WTC11 (cell line): ENCODE results near the gene ARHGAP28. TPM values are rescaled to one million over a fixed set of nuclear protein-coding genes. Genes with fewer than 3 reads are reported as not detected.
A peak's percentile ranks its signal among the peaks of the same experiment; 100 is the strongest.

ENCODE experiments used
- ATAC-seq: fragments of 200-7000 bp; cut with Tn5 transposase; 2 replicates; pipeline ENCODE4 v1.10.0; 2021; ENCODE audit warnings: mild to moderate bottlenecking, moderate library complexity
- CTCF ChIA-PET: fragments of 300-600 bp; sonication (Branson Sonifier 250); formaldehyde crosslinking; loops from one replicate; lab custom pipeline; 2021; ENCODE audit warnings: antibody characterized with exemption; lab: Charles Lee
- POLR2A ChIA-PET: fragments of 350-600 bp; sonication (Branson Sonifier 250); formaldehyde crosslinking; loops from one replicate; lab custom pipeline; 2021; ENCODE audit warnings: antibody characterized with exemption; lab: Charles Lee
- DNase-seq: peaks from one replicate; pipeline ENCODE4 v3.0.0; 2021; ENCODE audit warnings: low spot score
- H3K27ac Mint-ChIP-seq: 2 replicates; pipeline ENCODE4 v1.8.0; 2021; ENCODE audit warnings: mixed read lengths
- H3K27me3 Mint-ChIP-seq: 2 replicates; pipeline ENCODE4 v1.8.0; 2021; ENCODE audit warnings: low read depth, mild to moderate bottlenecking, moderate library complexity, mixed read lengths
- H3K36me3 Mint-ChIP-seq: 2 replicates; pipeline ENCODE4 v1.8.0; 2021; ENCODE audit warnings: mixed read lengths
- H3K4me1 Mint-ChIP-seq: 2 replicates; pipeline ENCODE4 v1.8.0; 2022; ENCODE audit warnings: mixed read lengths
- H3K4me3 Mint-ChIP-seq: 2 replicates; pipeline ENCODE4 v1.8.0; 2021; ENCODE audit warnings: mild to moderate bottlenecking, moderate library complexity, mixed read lengths
- H3K9me3 Mint-ChIP-seq: 2 replicates; pipeline ENCODE4 v1.8.0; 2021; ENCODE audit warnings: mixed read lengths
- ATF1 ChIP-seq: sonication (generic); formaldehyde crosslinking; IDR thresholded peaks from 2 replicates; pipeline ENCODE4 v1.8.1; 2023; ENCODE audit warnings: mild to moderate bottlenecking, moderate library complexity, missing genetic modification reagents
- IRF2 ChIP-seq: sonication (generic); formaldehyde crosslinking; IDR thresholded peaks from 2 replicates; pipeline ENCODE4 v1.8.0; 2022; ENCODE audit warnings: low read depth, missing genetic modification reagents, borderline replicate concordance
- JAZF1 ChIP-seq: fragments of 250-450 bp; sonication (Bioruptor Pico); IDR thresholded peaks from 2 replicates; pipeline ENCODE4 v1.9.0; 2021; ENCODE audit warnings: moderate library complexity, mild to moderate bottlenecking, inconsistent platforms
- KAT7 ChIP-seq: sonication (generic); formaldehyde crosslinking; IDR thresholded peaks from 2 replicates; pipeline ENCODE4 v1.8.1; 2023; ENCODE audit warnings: missing genetic modification reagents, mild to moderate bottlenecking, borderline replicate concordance
- MXD4 ChIP-seq: fragments of 250-450 bp; sonication (Bioruptor Pico); IDR thresholded peaks from 2 replicates; pipeline ENCODE4 v1.8.0; 2021; ENCODE audit warnings: mild to moderate bottlenecking, moderate library complexity, borderline replicate concordance
- NFE2L1 ChIP-seq: sonication (generic); formaldehyde crosslinking; IDR thresholded peaks from 2 replicates; pipeline ENCODE4 v1.8.1; 2023; ENCODE audit warnings: missing genetic modification reagents
- NFYB ChIP-seq: sonication (generic); formaldehyde crosslinking; conservative IDR thresholded peaks from 2 replicates; pipeline ENCODE4 v1.8.0; 2022; ENCODE audit warnings: low read depth, missing genetic modification reagents
- NR1H2 ChIP-seq: sonication (generic); formaldehyde crosslinking; IDR thresholded peaks from 2 replicates; pipeline ENCODE4 v1.9.0; 2021; ENCODE audit warnings: mild to moderate bottlenecking, moderate library complexity, missing genetic modification reagents
- RELA ChIP-seq: sonication (generic); formaldehyde crosslinking; IDR thresholded peaks from 2 replicates; pipeline ENCODE4 v1.8.1; 2022; ENCODE audit warnings: missing genetic modification reagents, mild to moderate bottlenecking, borderline replicate concordance
- TCF7 ChIP-seq: sonication (generic); formaldehyde crosslinking; IDR thresholded peaks from 2 replicates; pipeline ENCODE4 v1.8.0; 2022; ENCODE audit warnings: mild to moderate bottlenecking, low read depth, missing genetic modification reagents, moderate library complexity
- TP53 ChIP-seq: sonication (generic); formaldehyde crosslinking; IDR thresholded peaks from 2 replicates; pipeline ENCODE4 v1.8.1; 2023; ENCODE audit warnings: mild to moderate bottlenecking, missing genetic modification reagents
- ZNF232 ChIP-seq: sonication (generic); formaldehyde crosslinking; IDR thresholded peaks from 2 replicates; pipeline ENCODE4 v1.8.0; 2022; ENCODE audit warnings: mild to moderate bottlenecking, missing genetic modification reagents
- ZNF396 ChIP-seq: fragments of 250-450 bp; sonication (Bioruptor Pico); IDR thresholded peaks from 2 replicates; pipeline ENCODE4 v1.8.0; 2021; ENCODE audit warnings: mild to moderate bottlenecking, moderate library complexity, borderline replicate concordance
- ZNF416 ChIP-seq: fragments of 250-450 bp; sonication (Bioruptor Pico); IDR thresholded peaks from 2 replicates; pipeline ENCODE4 v1.9.0; 2021; ENCODE audit warnings: mild to moderate bottlenecking, inconsistent platforms
- total RNA-seq: library from RNA; stranded (reverse); gene quantifications from 3 replicates; pipeline ENCODE4 v1.2.3, GENCODE V29; 2021
- TF ChIP-seq, protein P1 (sequence below): sonication (generic); formaldehyde crosslinking; IDR thresholded peaks from 2 replicates; pipeline ENCODE4 v1.8.1; 2023; ENCODE audit warnings: mild to moderate bottlenecking, missing genetic modification reagents
- TF ChIP-seq, protein P2 (sequence below): sonication (generic); formaldehyde crosslinking; IDR thresholded peaks from 2 replicates; pipeline ENCODE4 v1.8.0; 2023; ENCODE audit warnings: missing genetic modification reagents
- TF ChIP-seq, protein P3 (sequence below): sonication (generic); formaldehyde crosslinking; IDR thresholded peaks from 2 replicates; pipeline ENCODE4 v1.8.0; 2022; ENCODE audit warnings: missing genetic modification reagents
- TF ChIP-seq, protein P4 (sequence below): fragments of 250-450 bp; sonication (Bioruptor Pico); IDR thresholded peaks from 2 replicates; pipeline ENCODE4 v1.9.0; 2021; ENCODE audit warnings: mild to moderate bottlenecking
- TF ChIP-seq, protein P5 (sequence below): sonication (generic); formaldehyde crosslinking; conservative IDR thresholded peaks from 2 replicates; pipeline ENCODE4 v1.8.1; 2022; ENCODE audit warnings: mild to moderate bottlenecking, missing genetic modification reagents

ARHGAP28 gene
- total RNA-seq, 1 experiment from 2014 or later = 14.8 TPM

DNA sequence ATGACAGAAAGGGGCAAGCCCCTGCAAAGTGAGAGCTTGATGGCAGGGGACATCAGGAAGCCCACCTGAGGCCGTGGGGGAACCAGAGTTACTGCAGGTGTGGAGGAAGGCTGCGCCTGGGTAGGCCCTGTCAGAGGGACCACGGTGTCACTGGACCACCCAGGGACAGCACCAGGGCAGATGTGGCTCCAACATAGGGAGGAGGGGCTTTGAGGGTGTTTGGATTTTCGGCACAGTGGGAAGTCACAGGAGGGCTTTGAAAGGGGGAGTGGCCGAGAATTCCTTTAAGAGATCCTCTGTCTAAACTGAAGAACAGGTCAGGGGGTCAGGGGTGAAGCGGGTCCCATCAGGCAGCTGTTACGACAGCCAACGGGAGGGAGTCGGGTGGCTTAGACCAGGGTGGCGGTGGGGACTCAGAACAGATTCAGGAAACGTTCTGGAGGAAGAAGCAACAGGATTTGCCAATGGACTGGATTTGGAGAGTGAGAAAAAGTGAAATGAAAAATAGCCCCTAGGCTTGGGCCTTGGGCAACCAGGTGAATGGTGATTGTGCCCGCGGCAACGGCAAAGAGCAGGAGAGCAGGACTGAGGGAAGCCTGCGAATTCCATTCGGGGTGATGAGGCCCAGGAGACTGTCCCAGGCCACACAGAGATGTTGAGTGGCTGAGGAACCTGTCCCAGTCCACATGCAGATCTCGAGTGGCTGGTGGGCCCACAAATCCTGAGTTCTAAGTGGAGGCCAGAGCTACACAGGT lies 222.0 kb downstream of the ARHGAP28 start:
- Mint-ChIP-seq H3K4me3 (no peak overlapping the region), H3K9me3 (no peaks in the 10 kb centered on the region), H3K27me3 (no peaks in the 10 kb centered on the region), H3K36me3 (peaks cover 46% of the 10 kb centered on the region), H3K4me1 (peaks cover 10% of the 10 kb centered on the region), H3K27ac (peak overlapping the region; percentile 54)
- CTCF ChIA-PET = interaction anchor here (0.9 kb wide), 1 partner anchor 32 kb away, joined by 3 read pairs; no protein-coding TSS in a partner anchor
- DNase-seq (no peak), ATAC-seq (peak; percentile 34; the same call in 1 of the 2 replicates)
- POLR2A ChIA-PET = no interaction called here
- TF ChIP-seq JAZF1 = no peak

DNA sequence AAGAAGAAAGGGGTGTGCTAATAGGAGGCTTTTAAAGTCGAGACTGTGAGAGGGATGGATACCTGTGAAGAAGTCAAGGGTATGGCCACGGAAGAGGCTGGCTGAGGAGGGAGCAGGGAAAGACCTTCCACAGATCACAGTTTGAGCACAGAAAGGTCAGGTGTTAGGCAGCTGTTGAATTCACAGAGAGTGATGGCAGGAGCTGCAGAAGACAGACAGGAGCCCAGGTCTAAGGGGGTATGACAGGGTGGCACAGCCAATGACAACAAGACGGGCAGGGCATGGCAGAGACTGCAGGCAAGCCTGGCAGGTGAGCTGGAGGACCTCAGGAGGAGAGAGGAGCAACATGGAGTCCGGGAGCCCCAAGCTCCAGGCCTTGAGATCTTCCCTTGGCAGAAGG lies 225.0 kb downstream of the ARHGAP28 start:
- TF ChIP-seq NFE2L1 (CRISPR knock-in tag) (no peak), ZNF396 (CRISPR knock-in tag) (no peak), MXD4 (CRISPR knock-in tag) (no peak), TP53 (no peak), RELA (no peak), TCF7 (no peak), ZNF232 (CRISPR knock-in tag) (no peak), ATF1 (CRISPR knock-in tag) (no peak), NR1H2 (CRISPR knock-in tag) (no peak)
- TF ChIP-seq, protein P1, sequence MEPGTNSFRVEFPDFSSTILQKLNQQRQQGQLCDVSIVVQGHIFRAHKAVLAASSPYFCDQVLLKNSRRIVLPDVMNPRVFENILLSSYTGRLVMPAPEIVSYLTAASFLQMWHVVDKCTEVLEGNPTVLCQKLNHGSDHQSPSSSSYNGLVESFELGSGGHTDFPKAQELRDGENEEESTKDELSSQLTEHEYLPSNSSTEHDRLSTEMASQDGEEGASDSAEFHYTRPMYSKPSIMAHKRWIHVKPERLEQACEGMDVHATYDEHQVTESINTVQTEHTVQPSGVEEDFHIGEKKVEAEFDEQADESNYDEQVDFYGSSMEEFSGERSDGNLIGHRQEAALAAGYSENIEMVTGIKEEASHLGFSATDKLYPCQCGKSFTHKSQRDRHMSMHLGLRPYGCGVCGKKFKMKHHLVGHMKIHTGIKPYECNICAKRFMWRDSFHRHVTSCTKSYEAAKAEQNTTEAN = no peak
- TF ChIP-seq, protein P2, sequence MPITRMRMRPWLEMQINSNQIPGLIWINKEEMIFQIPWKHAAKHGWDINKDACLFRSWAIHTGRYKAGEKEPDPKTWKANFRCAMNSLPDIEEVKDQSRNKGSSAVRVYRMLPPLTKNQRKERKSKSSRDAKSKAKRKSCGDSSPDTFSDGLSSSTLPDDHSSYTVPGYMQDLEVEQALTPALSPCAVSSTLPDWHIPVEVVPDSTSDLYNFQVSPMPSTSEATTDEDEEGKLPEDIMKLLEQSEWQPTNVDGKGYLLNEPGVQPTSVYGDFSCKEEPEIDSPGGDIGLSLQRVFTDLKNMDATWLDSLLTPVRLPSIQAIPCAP = no peak
- DNase-seq (no peak), ATAC-seq (no peak)
- Mint-ChIP-seq H3K9me3 (no peaks in the 10 kb centered on the region), H3K4me1 (peaks cover 10% of the 10 kb centered on the region), H3K36me3 (peaks cover 50% of the 10 kb centered on the region), H3K27ac (no peak overlapping the region), H3K4me3 (no peak overlapping the region), H3K27me3 (no peaks in the 10 kb centered on the region)
- POLR2A ChIA-PET = no interaction called here
- CTCF ChIA-PET = no interaction called here

DNA sequence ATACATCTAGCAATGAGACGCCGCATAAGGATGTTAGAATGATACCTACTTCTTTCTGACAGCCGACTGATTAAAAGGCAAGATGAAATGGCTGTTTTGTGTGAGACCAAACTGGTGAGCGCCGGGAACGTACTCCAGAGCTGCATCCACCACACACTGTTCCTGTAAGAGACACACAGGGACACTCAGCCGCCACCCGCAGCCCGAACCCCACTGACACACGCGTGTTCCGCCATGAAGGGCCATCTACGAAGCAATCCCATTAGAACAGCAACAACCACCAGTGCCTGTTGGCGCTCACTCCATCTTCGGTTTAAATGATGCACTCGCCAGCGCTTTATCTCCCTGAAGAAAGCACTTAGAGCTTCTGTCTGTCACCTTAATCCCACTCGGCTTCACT lies 225.8 kb downstream of the ARHGAP28 start:
- peaks cover 10% of the 10 kb centered on the region for H3K4me1 Mint-ChIP-seq
- DNase-seq (no peak), ATAC-seq (no peak)
- H3K9me3 Mint-ChIP-seq = peaks cover 6% of the 10 kb centered on the region
- peaks cover 57% of the 10 kb centered on the region for H3K36me3 Mint-ChIP-seq
- H3K27ac Mint-ChIP-seq = no peak overlapping the region
- ChIA-PET CTCF (no interaction called here), POLR2A (no interaction called here)
- TF ChIP-seq ZNF396 (CRISPR knock-in tag) (no peak), KAT7 (CRISPR knock-in tag) (no peak), IRF2 (CRISPR knock-in tag) (no peak), NFYB (CRISPR knock-in tag) (no peak), ZNF416 (no peak)
- TF ChIP-seq, protein P3, sequence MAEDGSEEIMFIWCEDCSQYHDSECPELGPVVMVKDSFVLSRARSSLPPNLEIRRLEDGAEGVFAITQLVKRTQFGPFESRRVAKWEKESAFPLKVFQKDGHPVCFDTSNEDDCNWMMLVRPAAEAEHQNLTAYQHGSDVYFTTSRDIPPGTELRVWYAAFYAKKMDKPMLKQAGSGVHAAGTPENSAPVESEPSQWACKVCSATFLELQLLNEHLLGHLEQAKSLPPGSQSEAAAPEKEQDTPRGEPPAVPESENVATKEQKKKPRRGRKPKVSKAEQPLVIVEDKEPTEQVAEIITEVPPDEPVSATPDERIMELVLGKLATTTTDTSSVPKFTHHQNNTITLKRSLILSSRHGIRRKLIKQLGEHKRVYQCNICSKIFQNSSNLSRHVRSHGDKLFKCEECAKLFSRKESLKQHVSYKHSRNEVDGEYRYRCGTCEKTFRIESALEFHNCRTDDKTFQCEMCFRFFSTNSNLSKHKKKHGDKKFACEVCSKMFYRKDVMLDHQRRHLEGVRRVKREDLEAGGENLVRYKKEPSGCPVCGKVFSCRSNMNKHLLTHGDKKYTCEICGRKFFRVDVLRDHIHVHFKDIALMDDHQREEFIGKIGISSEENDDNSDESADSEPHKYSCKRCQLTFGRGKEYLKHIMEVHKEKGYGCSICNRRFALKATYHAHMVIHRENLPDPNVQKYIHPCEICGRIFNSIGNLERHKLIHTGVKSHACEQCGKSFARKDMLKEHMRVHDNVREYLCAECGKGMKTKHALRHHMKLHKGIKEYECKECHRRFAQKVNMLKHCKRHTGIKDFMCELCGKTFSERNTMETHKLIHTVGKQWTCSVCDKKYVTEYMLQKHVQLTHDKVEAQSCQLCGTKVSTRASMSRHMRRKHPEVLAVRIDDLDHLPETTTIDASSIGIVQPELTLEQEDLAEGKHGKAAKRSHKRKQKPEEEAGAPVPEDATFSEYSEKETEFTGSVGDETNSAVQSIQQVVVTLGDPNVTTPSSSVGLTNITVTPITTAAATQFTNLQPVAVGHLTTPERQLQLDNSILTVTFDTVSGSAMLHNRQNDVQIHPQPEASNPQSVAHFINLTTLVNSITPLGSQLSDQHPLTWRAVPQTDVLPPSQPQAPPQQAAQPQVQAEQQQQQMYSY (CRISPR knock-in tag) = no peak
- TF ChIP-seq, protein P4, sequence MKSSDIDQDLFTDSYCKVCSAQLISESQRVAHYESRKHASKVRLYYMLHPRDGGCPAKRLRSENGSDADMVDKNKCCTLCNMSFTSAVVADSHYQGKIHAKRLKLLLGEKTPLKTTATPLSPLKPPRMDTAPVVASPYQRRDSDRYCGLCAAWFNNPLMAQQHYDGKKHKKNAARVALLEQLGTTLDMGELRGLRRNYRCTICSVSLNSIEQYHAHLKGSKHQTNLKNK (CRISPR knock-in tag) = no peak
- TF ChIP-seq, protein P5, sequence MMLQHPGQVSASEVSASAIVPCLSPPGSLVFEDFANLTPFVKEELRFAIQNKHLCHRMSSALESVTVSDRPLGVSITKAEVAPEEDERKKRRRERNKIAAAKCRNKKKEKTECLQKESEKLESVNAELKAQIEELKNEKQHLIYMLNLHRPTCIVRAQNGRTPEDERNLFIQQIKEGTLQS (CRISPR knock-in tag) = no peak
- TF ChIP-seq, protein P2 = no peak
- H3K4me3 Mint-ChIP-seq = no peak overlapping the region
- H3K27me3 Mint-ChIP-seq = no peaks in the 10 kb centered on the region
